SK-N-SH treated with all-trans-retinoic acid at 6 μM for 48 hours (cell line): Measurements from ENCODE around the gene MRPL4.

Experiments used
- ARNTL ChIP-seq: fragments of 450-650 bp; formaldehyde crosslinking; IDR thresholded peaks from 2 replicates; pipeline ENCODE4 v1.5.0; 2020; ENCODE audit warnings: low read depth, mild to moderate bottlenecking, moderate library complexity, borderline replicate concordance
- ESRRG ChIP-seq: fragments of 250-450 bp; sonication (Bioruptor Pico); IDR thresholded peaks from 2 replicates; pipeline ENCODE4 v1.6.1; 2021; ENCODE audit warnings: mild to moderate bottlenecking
- ISL1 ChIP-seq: fragments of 250-450 bp; sonication (Bioruptor Pico); IDR thresholded peaks from 2 replicates; pipeline ENCODE4 v2.1.2; 2022; ENCODE audit warnings: mild to moderate bottlenecking, moderate library complexity
- PATZ1 ChIP-seq: fragments of 250-450 bp; sonication (Bioruptor Pico); IDR thresholded peaks from 2 replicates; pipeline ENCODE4 v1.8.0; 2020; ENCODE audit warnings: mild to moderate bottlenecking, moderate library complexity, borderline replicate concordance
- POU6F1 ChIP-seq: fragments of 250-450 bp; sonication (Bioruptor Pico); IDR thresholded peaks from 2 replicates; pipeline ENCODE4 v1.8.0; 2021; ENCODE audit warnings: low read depth, mild to moderate bottlenecking, moderate library complexity, borderline replicate concordance
- RARB ChIP-seq: fragments of 250-450 bp; sonication (Bioruptor Pico); IDR thresholded peaks from 2 replicates; pipeline ENCODE4 v1.8.0; 2021; ENCODE audit warnings: mild to moderate bottlenecking, moderate library complexity
- TSHZ2 ChIP-seq: fragments of 250-450 bp; sonication (Bioruptor Pico); IDR thresholded peaks from 2 replicates; pipeline ENCODE4 v1.5.0; 2020; ENCODE audit warnings: mild to moderate bottlenecking, moderate library complexity

- TF ChIP-seq ARNTL (CRISPR knock-in tag) = no peak
- no peak for TF ChIP-seq POU6F1 (CRISPR knock-in tag)
- no peak for TF ChIP-seq RARB (CRISPR knock-in tag)
- TF ChIP-seq ESRRG = no peak
- TF ChIP-seq TSHZ2 = no peak
- no peak for TF ChIP-seq ISL1 (CRISPR knock-in tag)
- TF ChIP-seq PATZ1 (CRISPR knock-in tag) = no peak
Measured at GRCh38 chr19:10235003-10235402, 17.0 kb upstream of the MRPL4 start.
